PC-3 (cell line): Measurements from ENCODE around the gene IL11. TPM values are rescaled to one million over a fixed set of nuclear protein-coding genes. Genes with fewer than 3 reads are reported as not detected.

Source experiments
- ATAC-seq: fragments of 200-7000 bp; cut with Tn5 transposase; 2 replicates; pipeline ENCODE4 v1.9.1; 2020; ENCODE audit warnings: mild to moderate bottlenecking, moderate library complexity
- BruUV-seq: library from RNA; stranded (reverse); fragments of 400-500 nt; replicated peaks from 2 replicates; lab custom pipeline; 2021; lab: Mats Ljungman, UMichigan
- CTCF ChIA-PET: fragments of 300-600 bp; sonication (Branson Sonifier 250); formaldehyde crosslinking; loops from one replicate; lab custom pipeline; 2022; ENCODE audit warnings: antibody characterized with exemption; lab: Charles Lee
- POLR2A ChIA-PET: fragments of 300-600 bp; sonication (Branson Sonifier 250); formaldehyde crosslinking; loops from one replicate; lab custom pipeline; 2022; ENCODE audit warnings: antibody characterized with exemption; ENCODE audit not compliant: unreplicated experiment; lab: Charles Lee
- DNase-seq: peaks from one replicate; pipeline ENCODE4 v3.0.0-alpha.2; 2015
- H2AFZ ChIP-seq: fragments of 300-600 bp; sonication (generic); 2 replicates; pipeline ENCODE4 v1.6.0; 2016; ENCODE audit warnings: antibody characterized with exemption, low read length
- H3F3A ChIP-seq: fragments of 300-600 bp; sonication (generic); one replicate; pipeline ENCODE4 v1.6.0; 2017; ENCODE audit warnings: antibody characterized with exemption, low read length, control low read depth, mild to moderate bottlenecking; ENCODE audit not compliant: unreplicated experiment
- H3K27ac ChIP-seq: fragments of 300-600 bp; sonication (generic); 2 replicates; pipeline ENCODE4 v1.5.1; 2016; ENCODE audit warnings: mild to moderate bottlenecking, low read length
- H3K27me3 ChIP-seq: fragments of 300-600 bp; sonication (generic); 2 replicates; pipeline ENCODE4 v1.6.1; 2016; ENCODE audit warnings: low read length, mixed read lengths
- H3K36me3 ChIP-seq: fragments of 300-600 bp; sonication (generic); 2 replicates; pipeline ENCODE4 v1.6.1; 2016; ENCODE audit warnings: low read depth, mixed run types, low read length, mixed read lengths
- H3K4me1 ChIP-seq: fragments of 300-600 bp; sonication (generic); 2 replicates; pipeline ENCODE4 v1.5.1; 2016; ENCODE audit warnings: low read length; ENCODE audit not compliant: insufficient read depth
- H3K4me2 ChIP-seq: fragments of 300-600 bp; sonication (generic); 2 replicates; pipeline ENCODE4 v1.6.0; 2016; ENCODE audit warnings: low read length
- H3K4me3 ChIP-seq: fragments of 300-600 bp; sonication (generic); 2 replicates; pipeline ENCODE4 v1.5.1; 2016; ENCODE audit warnings: mild to moderate bottlenecking, low read length, mixed read lengths
- H3K79me2 ChIP-seq: fragments of 300-600 bp; sonication (generic); 2 replicates; pipeline ENCODE4 v1.6.1; 2017; ENCODE audit warnings: low read length, mixed read lengths
- H3K9ac ChIP-seq: fragments of 300-600 bp; sonication (generic); 2 replicates; pipeline ENCODE4 v1.6.0; 2016; ENCODE audit warnings: mild to moderate bottlenecking, low read length
- H3K9me2 ChIP-seq: fragments of 300-600 bp; sonication (generic); replicated peaks from 2 replicates; pipeline ENCODE4 v1.6.1; 2016; ENCODE audit warnings: mixed run types, low read length, mixed read lengths
- H3K9me3 ChIP-seq: fragments of 300-600 bp; sonication (generic); 2 replicates; pipeline ENCODE4 v1.6.1; 2016; ENCODE audit warnings: low read length, mixed read lengths
- H4K20me1 ChIP-seq: fragments of 300-600 bp; sonication (generic); 2 replicates; pipeline ENCODE4 v1.6.1; 2016; ENCODE audit warnings: low read length, mixed read lengths
- EZH2 ChIP-seq: fragments of 300-600 bp; sonication (generic); IDR thresholded peaks from one replicate; pipeline ENCODE4 v1.6.1; 2017; ENCODE audit warnings: antibody characterized with exemption, mild to moderate bottlenecking, low read length; ENCODE audit not compliant: unreplicated experiment
- EZH2phosphoT487 ChIP-seq: fragments of 300-600 bp; sonication (generic); IDR thresholded peaks from 2 replicates; pipeline ENCODE4 v1.6.1; 2018; ENCODE audit warnings: mild to moderate bottlenecking, antibody characterized with exemption, low read length, borderline replicate concordance
- intact Hi-C: fragments of 100-400 bp; cut with micrococcal nuclease; formaldehyde crosslinking; loops from 2 replicates; pipeline ENCODE4 v1.9.0; 2023
- total RNA-seq: library from RNA; depleted of rRNA; stranded (reverse); fragments of >200 nt; gene quantifications from 2 replicates; pipeline ENCODE4 v1.2.3, GENCODE V29; 2014; rRNA removed
- TF ChIP-seq, protein P1 (sequence below): fragments of 300-600 bp; sonication (generic); conservative IDR thresholded peaks from 2 replicates; pipeline ENCODE4 v1.5.1; 2017; ENCODE audit warnings: antibody characterized with exemption, low read depth, mild to moderate bottlenecking, low read length

IL11 gene
- total RNA-seq, 1 experiment from 2014 or later: 7.5 TPM

DNA sequence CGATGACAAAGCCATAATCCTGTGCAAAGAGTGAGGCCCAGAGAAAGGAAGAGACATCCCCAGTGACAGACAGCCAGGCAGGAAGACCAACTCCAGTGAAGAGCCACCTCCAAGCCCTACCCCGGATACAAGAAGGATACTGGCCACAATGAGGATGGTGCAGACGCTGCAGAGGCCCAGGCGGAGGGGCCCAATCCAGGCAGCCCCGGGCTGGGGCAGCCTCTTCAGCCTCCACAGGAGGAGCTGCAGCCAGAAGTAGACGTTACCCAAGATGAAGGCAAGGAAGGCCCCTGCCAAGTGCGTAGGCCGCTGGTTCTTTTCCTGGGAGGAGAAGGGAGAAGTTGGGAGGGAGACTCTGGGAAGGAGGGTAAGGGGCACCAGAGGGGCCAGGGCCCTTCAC is 53.6 kb downstream of the IL11 start:
- ChIA-PET CTCF (no interaction called here), POLR2A (no interaction called here)
- no peaks in the 10 kb centered on the region for H3K36me3 ChIP-seq
- DNase-seq (no peak), ATAC-seq (no peak)
- H3K4me1 ChIP-seq: no peaks in the 10 kb centered on the region
- no peaks in the 10 kb centered on the region for H3K79me2 ChIP-seq
- no peaks in the 10 kb centered on the region for H3K9me2 ChIP-seq
- H3F3A ChIP-seq: no peaks in the 10 kb centered on the region
- no TSS peak for BruUV-seq
- no peak overlapping the region for H3K4me2 ChIP-seq
- H3K9ac ChIP-seq: no peak overlapping the region
- no peak for TF ChIP-seq EZH2phosphoT487
- TF ChIP-seq, protein P1, sequence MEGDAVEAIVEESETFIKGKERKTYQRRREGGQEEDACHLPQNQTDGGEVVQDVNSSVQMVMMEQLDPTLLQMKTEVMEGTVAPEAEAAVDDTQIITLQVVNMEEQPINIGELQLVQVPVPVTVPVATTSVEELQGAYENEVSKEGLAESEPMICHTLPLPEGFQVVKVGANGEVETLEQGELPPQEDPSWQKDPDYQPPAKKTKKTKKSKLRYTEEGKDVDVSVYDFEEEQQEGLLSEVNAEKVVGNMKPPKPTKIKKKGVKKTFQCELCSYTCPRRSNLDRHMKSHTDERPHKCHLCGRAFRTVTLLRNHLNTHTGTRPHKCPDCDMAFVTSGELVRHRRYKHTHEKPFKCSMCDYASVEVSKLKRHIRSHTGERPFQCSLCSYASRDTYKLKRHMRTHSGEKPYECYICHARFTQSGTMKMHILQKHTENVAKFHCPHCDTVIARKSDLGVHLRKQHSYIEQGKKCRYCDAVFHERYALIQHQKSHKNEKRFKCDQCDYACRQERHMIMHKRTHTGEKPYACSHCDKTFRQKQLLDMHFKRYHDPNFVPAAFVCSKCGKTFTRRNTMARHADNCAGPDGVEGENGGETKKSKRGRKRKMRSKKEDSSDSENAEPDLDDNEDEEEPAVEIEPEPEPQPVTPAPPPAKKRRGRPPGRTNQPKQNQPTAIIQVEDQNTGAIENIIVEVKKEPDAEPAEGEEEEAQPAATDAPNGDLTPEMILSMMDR: no peak
- TF ChIP-seq EZH2: no peak
- intact Hi-C loops: no loop called here
- H3K4me3 ChIP-seq: no peak overlapping the region
- no peaks in the 10 kb centered on the region for H3K27me3 ChIP-seq
- H3K27ac ChIP-seq: no peak overlapping the region
- no peaks in the 10 kb centered on the region for H4K20me1 ChIP-seq
- H2AFZ ChIP-seq: no peak overlapping the region
- H3K9me3 ChIP-seq: no peaks in the 10 kb centered on the region

GRCh38 chr19:55315956-55316525 is 54.2 kb downstream of the IL11 start:
- no peak overlapping the region for H3K4me3 ChIP-seq
- H4K20me1 ChIP-seq: no peaks in the 10 kb centered on the region
- BruUV-seq: no TSS peak
- H2AFZ ChIP-seq: no peak overlapping the region
- H3K9me3 ChIP-seq: no peaks in the 10 kb centered on the region
- no peaks in the 10 kb centered on the region for H3K4me1 ChIP-seq
- no peak for ATAC-seq
- H3F3A ChIP-seq: no peaks in the 10 kb centered on the region
- CTCF ChIA-PET: no interaction called here
- H3K9me2 ChIP-seq: no peaks in the 10 kb centered on the region
- no peak overlapping the region for H3K4me2 ChIP-seq
- TF ChIP-seq EZH2 (no peak), EZH2phosphoT487 (no peak)
- TF ChIP-seq, protein P1: no peak
- H3K36me3 ChIP-seq: no peaks in the 10 kb centered on the region
- POLR2A ChIA-PET: no interaction called here
- no peaks in the 10 kb centered on the region for H3K27me3 ChIP-seq
- H3K9ac ChIP-seq: no peak overlapping the region
- no peak for DNase-seq
- no peak overlapping the region for H3K27ac ChIP-seq
- intact Hi-C loops: no loop called here
- H3K79me2 ChIP-seq: no peaks in the 10 kb centered on the region

GRCh38 chr19:55314396-55314795 is 55.9 kb downstream of the IL11 start:
- intact Hi-C loops: no loop called here
- H2AFZ ChIP-seq: no peak overlapping the region
- ATAC-seq (no peak), DNase-seq (no peak)
- H3K79me2 ChIP-seq: no peaks in the 10 kb centered on the region
- no peaks in the 10 kb centered on the region for H3K4me1 ChIP-seq
- no peaks in the 10 kb centered on the region for H3K27me3 ChIP-seq
- no peaks in the 10 kb centered on the region for H3F3A ChIP-seq
- TF ChIP-seq EZH2phosphoT487 (no peak), EZH2 (no peak)
- TF ChIP-seq, protein P1: no peak
- H3K9me3 ChIP-seq: no peaks in the 10 kb centered on the region
- ChIA-PET POLR2A (no interaction called here), CTCF (no interaction called here)
- no peak overlapping the region for H3K9ac ChIP-seq
- no peak overlapping the region for H3K4me2 ChIP-seq
- no peaks in the 10 kb centered on the region for H3K36me3 ChIP-seq
- H3K9me2 ChIP-seq: no peaks in the 10 kb centered on the region
- no peak overlapping the region for H3K27ac ChIP-seq
- H4K20me1 ChIP-seq: no peaks in the 10 kb centered on the region
- no TSS peak for BruUV-seq
- H3K4me3 ChIP-seq: no peak overlapping the region

Other genes with a start within 250 kb of the IL11 start
- 266 and 317 TPM in 2 replicates for gene TNNT1, start 221.3 kb downstream of the IL11 start, total RNA-seq
- 32.4 and 40.1 TPM in 2 replicates for gene TNNI3, start 212.7 kb downstream of the IL11 start, total RNA-seq
- gene DNAAF3, start 203.8 kb downstream of the IL11 start, total RNA-seq: 30.0 and 45.7 TPM in 2 replicates
- 0.40 and 2.5 TPM in 2 replicates for gene SYT5, start 190.2 kb downstream of the IL11 start, total RNA-seq
- 8.1 and 10.9 TPM in 2 replicates for gene PTPRH, start 161.0 kb downstream of the IL11 start, total RNA-seq
- 11.1 and 11.8 TPM in 2 replicates for gene TMEM86B, start 141.7 kb downstream of the IL11 start, total RNA-seq
- gene PPP6R1, start 111.4 kb downstream of the IL11 start, total RNA-seq: 159 and 221 TPM in 2 replicates
- 122 and 148 TPM in 2 replicates for gene HSPBP1, start 90.4 kb downstream of the IL11 start, total RNA-seq
- 5.1 and 8.7 TPM in 2 replicates for gene BRSK1, start 86.5 kb downstream of the IL11 start, total RNA-seq
- not detected in 2 replicates for gene TMEM150B, start 45.1 kb downstream of the IL11 start, total RNA-seq
- gene KMT5C, start 30.6 kb downstream of the IL11 start, total RNA-seq: 21.9 and 36.6 TPM in 2 replicates
- 0.80 and 2.4 TPM in 2 replicates for gene COX6B2, start 15.7 kb downstream of the IL11 start, total RNA-seq
- gene GARIN5B, start 7.2 kb downstream of the IL11 start, total RNA-seq: not detected in 2 replicates
- gene TMEM190, start 6.4 kb upstream of the IL11 start, total RNA-seq: not detected in 2 replicates
- 22.1 and 22.8 TPM in 2 replicates for gene TMEM238, start 13.8 kb upstream of the IL11 start, total RNA-seq
- 550 and 836 TPM in 2 replicates for gene RPL28, start 15.5 kb upstream of the IL11 start, total RNA-seq
- 2,068 and 2,245 TPM in 2 replicates for gene UBE2S, start 37.3 kb upstream of the IL11 start, total RNA-seq
- not detected in 2 replicates for gene SHISA7, start 72.8 kb upstream of the IL11 start, total RNA-seq
- gene ISOC2, start 91.2 kb upstream of the IL11 start, total RNA-seq: 251 and 270 TPM in 2 replicates
- gene C19orf85, start 94.3 kb upstream of the IL11 start, total RNA-seq: not detected in 2 replicates
- 11.8 and 24.2 TPM in 2 replicates for gene ZNF628, start 106.2 kb upstream of the IL11 start, total RNA-seq
- gene NAT14, start 114.7 kb upstream of the IL11 start, total RNA-seq: 17.5 and 21.0 TPM in 2 replicates
- gene SSC5D, start 118.0 kb upstream of the IL11 start, total RNA-seq: 0.17 TPM in 1 of 2 replicates, not detected in the other
- not detected in 2 replicates for gene SBK2, start 166.7 kb upstream of the IL11 start, total RNA-seq
- 0.46 TPM in 1 of 2 replicates, not detected in the other for gene SBK3, start 175.1 kb upstream of the IL11 start, total RNA-seq
- 13.5 and 26.1 TPM in 2 replicates for gene ZNF579, start 210.4 kb upstream of the IL11 start, total RNA-seq
- 11.6 and 11.7 TPM in 2 replicates for gene FIZ1, start 229.1 kb upstream of the IL11 start, total RNA-seq
- gene ZNF524, start 229.8 kb upstream of the IL11 start, total RNA-seq: 27.7 and 33.1 TPM in 2 replicates
- gene ZNF865, start 235.2 kb upstream of the IL11 start, total RNA-seq: 5.5 and 8.2 TPM in 2 replicates